H1 (cell line): Measurements from ENCODE around the gene MRPS18C. TPM values are rescaled to one million over a fixed set of nuclear protein-coding genes. Genes with fewer than 3 reads are reported as not detected.

Experiments
- ATF2 ChIP-seq: IDR thresholded peaks from 2 replicates; pipeline ENCODE4 v1.6.1; 2012; ENCODE audit warnings: low read length, inconsistent platforms
- BACH1 ChIP-seq: IDR thresholded peaks from 2 replicates; pipeline ENCODE4 v1.6.1; 2012; ENCODE audit warnings: low read length, improper control_type of control experiment
- CHD2 ChIP-seq: IDR thresholded peaks from 2 replicates; pipeline ENCODE4 v1.6.1; 2012; ENCODE audit warnings: low read length, improper control_type of control experiment
- CTCF ChIP-seq, 3 experiments: IDR thresholded peaks; 1 replicate in 2 of 3; 2 replicates in 1 of 3; pipeline versions ENCODE4 v1.5.1 to v1.6.1; 2011; ENCODE audit warnings: low read length in 3 of 3, mild to moderate bottlenecking in 3 of 3, inconsistent platforms in 2 of 3, low read depth in 1 of 3, moderate library complexity in 1 of 3; ENCODE audit not compliant: insufficient read depth in 1 of 3; ENCODE audit errors: control extremely low read depth in 1 of 3
- HDAC2 ChIP-seq, 2 experiments: fragments of 300-600 bp in 1 of 2; sonication (generic) in 1 of 2; IDR thresholded peaks; 2 replicates each; pipeline ENCODE4 v1.6.1; 2011 to 2012; ENCODE audit warnings: low read depth in 2 of 2, low read length in 2 of 2, mild to moderate bottlenecking in 2 of 2, moderate library complexity in 2 of 2, borderline replicate concordance in 1 of 2, inconsistent platforms in 1 of 2
- JUN ChIP-seq: IDR thresholded peaks from 2 replicates; pipeline ENCODE4 v1.6.1; 2011; ENCODE audit warnings: low read depth, mild to moderate bottlenecking, improper control_type of control experiment, low read length
- NANOG ChIP-seq: IDR thresholded peaks from 2 replicates; pipeline ENCODE4 v1.6.1; 2011; ENCODE audit warnings: low read length, low read depth, mild to moderate bottlenecking, inconsistent platforms; ENCODE audit not compliant: insufficient read depth, poor library complexity, severe bottlenecking
- PHF8 ChIP-seq: fragments of 200-600 bp; sonication (generic); conservative IDR thresholded peaks from 2 replicates; pipeline ENCODE4 v1.7.1; 2012; ENCODE audit warnings: low read depth, mild to moderate bottlenecking, inconsistent platforms, low read length, moderate library complexity
- RNF2 ChIP-seq: fragments of 200-900, 300-1000 bp; sonication (generic); IDR thresholded peaks from 2 replicates; pipeline ENCODE4 v1.7.1; 2016; ENCODE audit warnings: borderline replicate concordance, low read depth, mild to moderate bottlenecking, antibody characterized with exemption, low read length; ENCODE audit not compliant: poor library complexity, severe bottlenecking; ENCODE audit errors: missing control alignments
- SP2 ChIP-seq: IDR thresholded peaks from 2 replicates; pipeline ENCODE4 v1.6.1; 2012; ENCODE audit warnings: mild to moderate bottlenecking, low read length, inconsistent platforms
- TAF1 ChIP-seq: IDR thresholded peaks from 2 replicates; pipeline ENCODE4 v1.6.1; 2011; ENCODE audit warnings: mild to moderate bottlenecking, low read depth, low read length
- polyA plus RNA-seq, 7 experiments: library from polyadenylated mRNA; depleted of rRNA in 3 of 7; stranded (reverse) in 5 of 7; unstranded in 2 of 7; fragments of >200 nt in 5 of 7; fragments of 200-250 nt in 2 of 7; gene quantifications; 1 replicate in 5 of 7; 2 replicates in 1 of 7; 4 replicates in 1 of 7; pipeline versions ENCODE4 v1.2.1 to v1.2.3, GENCODE V29; 2011 to 2013; ENCODE audit warnings: missing spikeins in 2 of 7, mixed read lengths in 2 of 7
- total RNA-seq: library from RNA; stranded (reverse); fragmentation: NEBNext Ultra II Directional; extraction: Animal tissue kit (Norgen Biotek cat#: 25700); gene quantifications from 2 replicates; pipeline ENCODE4 v1.2.1, GENCODE V29; 2021

The MRPS18C gene
- total and polyA plus RNA-seq, 2 of the 8 experiments (the other 6 are each of a cell fraction or from before 2014, with no cell fraction given): 22.6 to 50.3 TPM

GRCh38 chr4:83484500-83485461 lies 28.9 kb downstream of the MRPS18C start, which contains the start of gene ABRAXAS1 (continued):
- peak; percentile 61 for TF ChIP-seq PHF8
- TF ChIP-seq CHD2: 0 out of 2 replicates have a peak, but pooled peaks have one; percentile 20
- TF ChIP-seq JUN: no peak
- TF ChIP-seq NANOG: no peak
- peak; percentile 45; the same call in 1 of the 2 replicates for TF ChIP-seq BACH1
- TF ChIP-seq ATF2: no peak
- peak; percentile 66 for TF ChIP-seq TAF1
- no peak for TF ChIP-seq HDAC2 (IDR thresholded peaks at IDR 0.05; ENCODE audit: borderline replicate concordance in 1 of 2, low read depth in 2 of 2, low read length in 2 of 2)
- no peak for TF ChIP-seq CTCF (IDR thresholded peaks at IDR 0.05; ENCODE audit: control extremely low read depth in 1 of 3, insufficient read depth in 1 of 3, low read depth in 1 of 3, low read length in 3 of 3)
- TF ChIP-seq SP2: no peak
- TF ChIP-seq RNF2: peak; percentile 61
- TF ChIP-seq, all 59 proteins: peak for 17
